ENCODE data around the gene KIF3B.
"Not testable (repeated sequence)": the region's sequence is repeated elsewhere in the genome, so short reads cannot be mapped to it uniquely, and the experiment has no call there.

The KIF3B gene

DNA sequence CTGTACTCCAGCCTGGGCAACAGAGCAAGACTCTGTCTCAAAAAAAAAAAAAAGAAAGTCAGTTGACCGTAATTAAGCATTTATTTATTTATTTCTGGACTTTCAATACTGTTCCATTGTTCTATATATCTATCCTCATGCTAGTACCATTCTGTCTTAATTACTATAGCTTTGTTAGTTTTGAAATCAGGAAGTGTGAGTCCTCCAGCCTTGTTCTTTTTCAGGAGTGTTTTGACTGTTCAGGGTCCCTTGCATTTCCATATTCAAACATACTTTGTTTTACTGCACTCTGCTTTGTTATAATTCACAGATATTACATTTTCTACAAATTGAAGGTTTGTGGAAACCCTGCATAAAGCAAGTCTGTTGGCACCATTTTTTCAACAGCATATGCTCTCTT, 43.9 kb downstream of the KIF3B start:
- Histone ChIP-seq H3K4me2 (ENCODE audit: low read length) (no peak overlapping the region), H3K27ac (ENCODE audit: low read depth, low read length, poor library complexity, severe bottlenecking) (no peak overlapping the region)

DNA sequence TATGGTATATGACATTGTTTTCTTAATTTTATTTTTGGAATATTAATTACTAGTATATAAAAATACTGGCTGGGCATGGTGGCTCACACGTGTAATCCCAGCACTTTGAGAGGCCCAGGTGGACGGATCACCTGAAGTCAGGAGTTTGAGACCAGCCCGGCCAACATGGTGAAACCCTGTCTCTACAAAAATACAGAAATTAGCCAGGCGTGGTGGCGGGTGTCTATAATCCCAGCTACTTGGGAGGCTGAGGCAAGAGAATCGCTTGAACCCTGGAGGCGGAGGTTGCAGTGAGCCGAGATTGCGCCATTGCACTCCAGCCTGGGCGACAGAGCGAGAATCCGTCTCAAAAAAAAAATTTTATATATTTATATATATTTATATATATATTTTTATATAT, 44.8 kb downstream of the KIF3B start:
- H3K4me3 ChIP-seq (ENCODE audit: low read depth, low read length, poor library complexity, severe bottlenecking); H3F3A ChIP-seq (ENCODE audit: insufficient read depth, low read length); H3K27ac ChIP-seq (ENCODE audit: low read depth, low read length, poor library complexity, severe bottlenecking); H3K4me1 ChIP-seq (ENCODE audit: insufficient read depth, low read length, severe bottlenecking); H3K9me2 ChIP-seq (ENCODE audit: low read depth, low read length); H2AFZ ChIP-seq (ENCODE audit: low read length); H3K79me2 ChIP-seq (ENCODE audit: insufficient read depth, low read length); H3K9ac ChIP-seq (ENCODE audit: low read length); H3K4me2 ChIP-seq (ENCODE audit: low read length); H4K20me1 ChIP-seq (ENCODE audit: insufficient read depth, low read length); H3K9me3 ChIP-seq (ENCODE audit: low read length); H3K27me3 ChIP-seq (ENCODE audit: insufficient read depth, low read length): not testable (repeated sequence)
- peaks cover 18% of the 10 kb centered on the region for H3K36me3 ChIP-seq (ENCODE audit: insufficient read depth, low read length)

More for the DNA sequence above, 43.9 kb downstream of the KIF3B start:
- Histone ChIP-seq H3K9me3 (ENCODE audit: low read length) (no peaks in the 10 kb centered on the region), H3K79me2 (ENCODE audit: insufficient read depth, low read length) (no peaks in the 10 kb centered on the region), H2AFZ (ENCODE audit: low read length) (no peak overlapping the region), H3F3A (ENCODE audit: insufficient read depth, low read length) (no peaks in the 10 kb centered on the region; the same call in 1 of the 2 replicates), H3K9ac (ENCODE audit: low read length) (no peak overlapping the region), H3K36me3 (ENCODE audit: insufficient read depth, low read length) (peaks cover 24% of the 10 kb centered on the region), H3K4me3 (ENCODE audit: low read depth, low read length, poor library complexity, severe bottlenecking) (no peak overlapping the region), H3K9me2 (ENCODE audit: low read depth, low read length) (no peaks in the 10 kb centered on the region), H4K20me1 (ENCODE audit: insufficient read depth, low read length) (no peaks in the 10 kb centered on the region), H3K4me1 (ENCODE audit: insufficient read depth, low read length, severe bottlenecking) (no peaks in the 10 kb centered on the region), H3K27me3 (ENCODE audit: insufficient read depth, low read length) (no peaks in the 10 kb centered on the region)
- TF ChIP-seq, protein P1, sequence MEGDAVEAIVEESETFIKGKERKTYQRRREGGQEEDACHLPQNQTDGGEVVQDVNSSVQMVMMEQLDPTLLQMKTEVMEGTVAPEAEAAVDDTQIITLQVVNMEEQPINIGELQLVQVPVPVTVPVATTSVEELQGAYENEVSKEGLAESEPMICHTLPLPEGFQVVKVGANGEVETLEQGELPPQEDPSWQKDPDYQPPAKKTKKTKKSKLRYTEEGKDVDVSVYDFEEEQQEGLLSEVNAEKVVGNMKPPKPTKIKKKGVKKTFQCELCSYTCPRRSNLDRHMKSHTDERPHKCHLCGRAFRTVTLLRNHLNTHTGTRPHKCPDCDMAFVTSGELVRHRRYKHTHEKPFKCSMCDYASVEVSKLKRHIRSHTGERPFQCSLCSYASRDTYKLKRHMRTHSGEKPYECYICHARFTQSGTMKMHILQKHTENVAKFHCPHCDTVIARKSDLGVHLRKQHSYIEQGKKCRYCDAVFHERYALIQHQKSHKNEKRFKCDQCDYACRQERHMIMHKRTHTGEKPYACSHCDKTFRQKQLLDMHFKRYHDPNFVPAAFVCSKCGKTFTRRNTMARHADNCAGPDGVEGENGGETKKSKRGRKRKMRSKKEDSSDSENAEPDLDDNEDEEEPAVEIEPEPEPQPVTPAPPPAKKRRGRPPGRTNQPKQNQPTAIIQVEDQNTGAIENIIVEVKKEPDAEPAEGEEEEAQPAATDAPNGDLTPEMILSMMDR (IDR thresholded peaks at IDR 0.05; ENCODE audit: low read length), result no peak
- no peak for TF ChIP-seq EZH2 (IDR thresholded peaks at IDR 0.05; ENCODE audit: borderline replicate concordance, low read length)

DNA sequence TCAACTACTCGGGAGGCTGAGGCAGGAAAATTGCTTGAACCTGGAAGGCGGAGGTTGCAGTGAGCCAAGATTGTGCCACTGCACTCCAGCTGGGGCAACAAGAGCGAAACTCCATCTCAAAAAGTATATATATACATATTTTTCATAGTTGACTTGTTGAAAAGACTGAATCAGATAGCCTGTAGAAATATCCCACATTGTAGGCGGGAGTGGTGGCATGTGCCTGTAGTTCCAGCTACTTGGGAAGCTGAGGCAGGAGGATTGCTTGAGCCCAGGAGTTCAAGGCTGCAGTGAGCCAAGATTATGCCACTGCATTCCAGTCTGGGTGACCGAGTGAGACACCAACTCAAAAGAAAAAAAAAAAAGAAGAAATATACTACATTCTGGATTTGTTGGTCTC, 46.3 kb downstream of the KIF3B start:
- H3K9me2 ChIP-seq (ENCODE audit: low read depth, low read length); H3F3A ChIP-seq (ENCODE audit: insufficient read depth, low read length); H3K79me2 ChIP-seq (ENCODE audit: insufficient read depth, low read length); H3K4me3 ChIP-seq (ENCODE audit: low read depth, low read length, poor library complexity, severe bottlenecking); H2AFZ ChIP-seq (ENCODE audit: low read length); H4K20me1 ChIP-seq (ENCODE audit: insufficient read depth, low read length); H3K4me1 ChIP-seq (ENCODE audit: insufficient read depth, low read length, severe bottlenecking); H3K9ac ChIP-seq (ENCODE audit: low read length); H3K27ac ChIP-seq (ENCODE audit: low read depth, low read length, poor library complexity, severe bottlenecking); H3K9me3 ChIP-seq (ENCODE audit: low read length); H3K27me3 ChIP-seq (ENCODE audit: insufficient read depth, low read length); H3K4me2 ChIP-seq (ENCODE audit: low read length): not testable (repeated sequence)
- H3K36me3 ChIP-seq (ENCODE audit: insufficient read depth, low read length), result peaks cover 16% of the 10 kb centered on the region

DNA sequence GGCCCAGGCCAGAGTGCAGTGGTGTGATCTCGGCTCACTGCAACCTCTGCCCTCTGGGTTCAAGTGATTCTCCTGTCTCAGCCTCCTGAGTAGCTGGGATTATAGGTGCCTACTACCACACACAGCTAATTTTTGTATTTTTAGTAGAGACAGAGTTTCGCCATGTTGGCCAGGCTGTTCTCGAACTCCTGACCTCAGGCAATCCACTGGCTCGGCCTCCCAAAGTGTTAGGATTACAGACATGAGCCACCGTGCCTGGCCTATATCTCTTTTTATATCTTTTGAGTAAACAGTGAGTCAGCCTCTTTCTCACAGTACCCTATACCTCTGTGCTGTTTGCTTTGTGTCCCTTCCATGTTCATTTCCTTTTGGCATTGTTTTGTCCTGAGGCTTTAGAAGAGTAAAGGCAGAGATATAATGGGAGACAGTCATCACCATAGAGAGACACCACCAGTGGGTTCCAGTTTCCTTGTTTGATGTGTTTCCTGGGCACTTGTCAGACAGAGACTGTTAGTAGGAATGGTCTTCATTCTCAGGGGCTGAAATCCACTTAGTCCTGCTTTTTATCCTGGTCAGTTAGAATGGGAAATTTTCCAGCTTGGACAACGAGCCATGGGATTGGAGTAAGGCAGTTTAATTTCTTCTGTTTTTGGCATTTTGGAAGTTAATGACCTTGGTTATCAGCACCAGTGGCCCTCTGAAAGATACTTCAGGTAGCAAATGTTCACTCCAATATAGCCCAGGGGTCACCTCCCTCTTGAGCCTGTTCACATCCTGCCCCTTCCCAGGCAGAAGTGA, 48.5 kb downstream of the KIF3B start:
- Histone ChIP-seq H3K9me3 (ENCODE audit: low read length) (no peaks in the 10 kb centered on the region), H3K27me3 (ENCODE audit: insufficient read depth, low read length) (no peaks in the 10 kb centered on the region), H3K27ac (ENCODE audit: low read depth, low read length, poor library complexity, severe bottlenecking) (no peak overlapping the region), H3K79me2 (ENCODE audit: insufficient read depth, low read length) (no peaks in the 10 kb centered on the region), H3K9ac (ENCODE audit: low read length) (no peak overlapping the region), H4K20me1 (ENCODE audit: insufficient read depth, low read length) (no peaks in the 10 kb centered on the region), H3F3A (ENCODE audit: insufficient read depth, low read length) (no peaks in the 10 kb centered on the region; the same call in 1 of the 2 replicates), H3K4me3 (ENCODE audit: low read depth, low read length, poor library complexity, severe bottlenecking) (no peak overlapping the region), H3K9me2 (ENCODE audit: low read depth, low read length) (no peaks in the 10 kb centered on the region), H3K4me2 (ENCODE audit: low read length) (no peak overlapping the region), H2AFZ (ENCODE audit: low read length) (no peak overlapping the region), H3K4me1 (ENCODE audit: insufficient read depth, low read length, severe bottlenecking) (no peaks in the 10 kb centered on the region), H3K36me3 (ENCODE audit: insufficient read depth, low read length) (peaks cover 23% of the 10 kb centered on the region)
- TF ChIP-seq EZH2 (IDR thresholded peaks at IDR 0.05; ENCODE audit: borderline replicate concordance, low read length), result no peak
- TF ChIP-seq, protein P1 (IDR thresholded peaks at IDR 0.05; ENCODE audit: low read length), result no peak
